Neuronal stem cell (in vitro differentiated cells): ENCODE results near the gene TPK1.

Source experiments
- DNase-seq: peaks from one replicate; pipeline ENCODE4 v3.0.0-alpha.2; 2013; ENCODE audit warnings: low spot score
- H2AFZ ChIP-seq: one replicate; pipeline ENCODE4 v1.6.1; 2013; ENCODE audit warnings: mild to moderate bottlenecking, low read length, inconsistent platforms
- H2AK5ac ChIP-seq: 2 replicates; pipeline ENCODE4 v1.6.1; 2013; ENCODE audit warnings: low read depth, mild to moderate bottlenecking, inconsistent platforms, low read length, moderate library complexity, mixed read lengths
- H2BK120ac ChIP-seq: 2 replicates; pipeline ENCODE4 v1.6.1; 2013; ENCODE audit warnings: low read depth, mild to moderate bottlenecking, inconsistent platforms, low read length, moderate library complexity, mixed read lengths
- H2BK12ac ChIP-seq: one replicate; pipeline ENCODE4 v1.6.1; 2013; ENCODE audit warnings: low read length, inconsistent platforms
- H2BK15ac ChIP-seq: 2 replicates; pipeline ENCODE4 v1.6.1; 2013; ENCODE audit warnings: mild to moderate bottlenecking, low read length, inconsistent platforms, mixed read lengths
- H2BK5ac ChIP-seq: one replicate; pipeline ENCODE4 v1.6.1; 2013; ENCODE audit warnings: inconsistent platforms, mild to moderate bottlenecking, low read length, moderate library complexity
- H3K14ac ChIP-seq: one replicate; pipeline ENCODE4 v1.6.1; 2013; ENCODE audit warnings: low read length, inconsistent platforms
- H3K18ac ChIP-seq: 2 replicates; pipeline ENCODE4 v1.6.1; 2013; ENCODE audit warnings: low read length, inconsistent platforms
- H3K23ac ChIP-seq: 2 replicates; pipeline ENCODE4 v1.6.1; 2013; ENCODE audit warnings: low read depth, mild to moderate bottlenecking, mixed read lengths, low read length, inconsistent platforms; ENCODE audit not compliant: poor library complexity
- H3K27ac ChIP-seq: replicated peaks from 3 replicates; pipeline ENCODE4 v1.5.1; 2013; ENCODE audit warnings: low read length, inconsistent platforms
- H3K27me3 ChIP-seq, 3 experiments: 2 replicates each; pipeline ENCODE4 v1.6.1; 2013; ENCODE audit warnings: low read length in 3 of 3, mild to moderate bottlenecking in 2 of 3, inconsistent platforms in 1 of 3, low read depth in 1 of 3, mixed read lengths in 1 of 3, moderate library complexity in 1 of 3; ENCODE audit not compliant: control insufficient read depth in 3 of 3, insufficient read depth in 3 of 3
- H3K36me3 ChIP-seq, 2 donors: replicated peaks in 1 of 2; 2 replicates each; pipeline ENCODE4 v1.6.1; 2013; ENCODE audit warnings: low read length in 2 of 2; ENCODE audit not compliant: control insufficient read depth in 2 of 2, insufficient read depth in 2 of 2
- H3K4ac ChIP-seq: 2 replicates; pipeline ENCODE4 v1.6.1; 2013; ENCODE audit warnings: inconsistent platforms, mild to moderate bottlenecking, low read length, moderate library complexity
- H3K4me1 ChIP-seq, 2 donors: 1 replicate in 1 of 2; 2 replicates in 1 of 2; pipeline ENCODE4 v1.6.1; 2013; ENCODE audit warnings: low read length in 2 of 2, low read depth in 1 of 2; ENCODE audit not compliant: control insufficient read depth in 2 of 2, insufficient read depth in 1 of 2
- H3K4me2 ChIP-seq: one replicate; pipeline ENCODE4 v1.6.1; 2013; ENCODE audit warnings: mild to moderate bottlenecking, low read length, inconsistent platforms; ENCODE audit not compliant: insufficient read depth, poor library complexity, severe bottlenecking
- H3K4me3 ChIP-seq, 2 donors: 2 replicates each; pipeline ENCODE4 v1.5.1; 2013; ENCODE audit warnings: low read length in 2 of 2, mild to moderate bottlenecking in 2 of 2, inconsistent platforms in 1 of 2, moderate library complexity in 1 of 2
- H3K79me1 ChIP-seq: one replicate; pipeline ENCODE4 v1.6.1; 2013; ENCODE audit warnings: low read depth, mild to moderate bottlenecking, inconsistent platforms, low read length, moderate library complexity
- H3K9ac ChIP-seq: one replicate; pipeline ENCODE4 v1.6.1; 2013; ENCODE audit warnings: mild to moderate bottlenecking, low read depth, low read length, inconsistent platforms; ENCODE audit not compliant: poor library complexity
- H3K9me3 ChIP-seq, 2 donors: replicated peaks in 1 of 2; 2 replicates each; pipeline versions ENCODE3 to v1.6.1; 2013; ENCODE audit warnings: low read length in 2 of 2, mild to moderate bottlenecking in 2 of 2, inconsistent platforms in 1 of 2, low read depth in 1 of 2, mixed read lengths in 1 of 2, moderate library complexity in 1 of 2; ENCODE audit not compliant: control insufficient read depth in 2 of 2, insufficient read depth in 1 of 2
- H4K8ac ChIP-seq: one replicate; pipeline ENCODE4 v1.6.1; 2013; ENCODE audit warnings: low read depth, mild to moderate bottlenecking, inconsistent platforms, low read length, moderate library complexity
- H4K91ac ChIP-seq: one replicate; pipeline ENCODE4 v1.6.1; 2013; ENCODE audit warnings: low read length, low read depth, mild to moderate bottlenecking, inconsistent platforms; ENCODE audit not compliant: poor library complexity
- WGBS, 2 donors: extraction: QIAGEN DNeasy Blood & Tissue Kit; methylation state at CpG; one replicate each; pipeline ENCODE4 v1.1.7; 2013; ENCODE audit warnings: missing lambda C conversion rate in 2 of 2, mixed read lengths in 1 of 2; ENCODE audit not compliant: insufficient read length in 2 of 2, insufficient replicate concordance in 1 of 2; ENCODE audit errors: extremely low coverage in 2 of 2; 5-methylcytosine and 5-hydroxymethylcytosine counted together

TPK1 gene

DNA sequence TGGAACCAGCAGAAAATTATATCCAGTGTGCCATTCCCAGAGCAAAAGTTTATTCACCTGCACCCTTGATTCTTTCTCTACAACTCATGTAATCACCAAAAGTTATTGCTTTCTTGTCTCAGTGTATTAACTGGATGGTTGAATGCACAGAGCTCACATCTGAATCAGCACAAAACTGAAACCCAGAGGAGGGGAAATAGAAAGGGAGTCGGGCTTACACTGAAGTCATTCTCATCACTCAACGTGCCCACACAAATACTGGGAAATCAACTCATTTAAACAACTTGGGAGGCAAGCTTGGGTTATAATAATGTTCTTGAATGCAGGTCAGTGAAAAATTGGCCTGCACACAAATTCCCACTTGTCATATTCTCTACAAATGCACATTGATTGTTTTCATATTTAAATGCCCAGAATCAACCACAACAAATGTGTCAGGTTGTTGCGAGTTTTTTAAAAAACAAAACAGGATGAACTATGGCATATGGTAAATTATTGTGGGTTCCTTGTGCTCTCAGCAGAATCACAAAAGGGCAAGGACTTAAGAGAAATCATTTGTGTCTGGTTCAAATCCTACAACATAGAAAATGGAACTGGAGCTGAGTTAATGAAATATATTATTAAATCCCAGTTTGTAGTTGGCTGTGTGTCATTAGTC lies 306.5 kb downstream of the TPK1 start:
- H2BK5ac ChIP-seq, result no peak overlapping the region
- H4K91ac ChIP-seq, result no peak overlapping the region
- DNase-seq, result no peak
- H3K23ac ChIP-seq, result no peak overlapping the region
- H4K8ac ChIP-seq, result no peak overlapping the region
- no peak overlapping the region for H2BK120ac ChIP-seq
- H2BK15ac ChIP-seq, result no peak overlapping the region
- H2BK12ac ChIP-seq, result no peak overlapping the region
- no peak overlapping the region for H3K27ac ChIP-seq
- H2AK5ac ChIP-seq, result no peak overlapping the region
- H3K18ac ChIP-seq, result no peak overlapping the region
- H2AFZ ChIP-seq, result no peak overlapping the region
- H3K4me2 ChIP-seq, result no peak overlapping the region
- H3K9me3 ChIP-seq, result no peaks in the 10 kb centered on the region
- H3K4ac ChIP-seq, result no peak overlapping the region
- H3K9ac ChIP-seq, result no peak overlapping the region
- no CpG with 5 or more reads among the region's 3 CpGs for WGBS, 2 donors
- H3K27me3 ChIP-seq, result no peaks in the 10 kb centered on the region
- no peaks in the 10 kb centered on the region for H3K36me3 ChIP-seq
- no peaks in the 10 kb centered on the region for H3K4me1 ChIP-seq
- no peak overlapping the region for H3K4me3 ChIP-seq
- H3K14ac ChIP-seq, result no peak overlapping the region
- no peaks in the 10 kb centered on the region for H3K79me1 ChIP-seq

DNA sequence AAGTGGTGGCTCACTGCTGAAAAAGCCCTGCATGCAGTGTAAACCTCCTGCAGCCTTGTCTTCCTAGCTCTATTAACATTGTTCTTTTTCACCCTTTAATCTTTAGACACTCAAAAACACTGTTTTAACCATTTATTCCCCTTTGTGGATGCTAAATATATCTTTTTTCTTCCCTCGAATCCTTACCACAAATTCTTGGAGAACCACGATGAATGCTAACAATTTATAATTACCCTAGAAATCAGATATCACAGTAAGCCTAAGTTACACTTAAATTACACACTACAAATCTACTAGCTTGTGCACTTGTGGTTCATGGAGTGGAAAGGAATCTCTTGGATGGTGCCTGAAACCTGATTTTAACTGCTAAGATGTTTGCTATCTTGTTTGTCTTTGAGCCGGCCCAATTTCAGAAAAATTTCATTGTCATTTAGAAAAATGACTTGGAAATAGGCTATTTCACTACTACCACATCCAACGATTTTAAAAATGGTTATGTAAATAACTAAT lies 307.3 kb downstream of the TPK1 start:
- H4K8ac ChIP-seq, result no peak overlapping the region
- no peak overlapping the region for H3K4ac ChIP-seq
- no peak overlapping the region for H3K14ac ChIP-seq
- H2BK120ac ChIP-seq, result no peak overlapping the region
- H3K36me3 ChIP-seq, result no peaks in the 10 kb centered on the region
- no peak overlapping the region for H2AFZ ChIP-seq
- no peak overlapping the region for H3K9ac ChIP-seq
- no peak overlapping the region for H4K91ac ChIP-seq
- H2AK5ac ChIP-seq, result no peak overlapping the region
- H3K79me1 ChIP-seq, result no peaks in the 10 kb centered on the region
- H3K9me3 ChIP-seq, result no peaks in the 10 kb centered on the region
- H3K27me3 ChIP-seq, result no peaks in the 10 kb centered on the region
- H2BK5ac ChIP-seq, result no peak overlapping the region
- no peak overlapping the region for H3K23ac ChIP-seq
- DNase-seq, result no peak
- no CpG with 5 or more reads among the region's 4 CpGs for whole genome bisulfite sequencing, 2 donors
- no peak overlapping the region for H3K18ac ChIP-seq
- H3K4me1 ChIP-seq, result no peaks in the 10 kb centered on the region
- no peak overlapping the region for H2BK15ac ChIP-seq
- no peak overlapping the region for H3K4me3 ChIP-seq
- H3K4me2 ChIP-seq, result no peak overlapping the region
- no peak overlapping the region for H3K27ac ChIP-seq
- H2BK12ac ChIP-seq, result no peak overlapping the region

GRCh38 chr7:144527051-144527471 lies 308.8 kb downstream of the TPK1 start:
- no peak overlapping the region for H3K4me2 ChIP-seq
- no peaks in the 10 kb centered on the region for H3K4me1 ChIP-seq
- H2BK5ac ChIP-seq, result no peak overlapping the region
- H3K18ac ChIP-seq, result no peak overlapping the region
- H3K14ac ChIP-seq, result no peak overlapping the region
- no peak overlapping the region for H3K4ac ChIP-seq
- H2BK15ac ChIP-seq, result no peak overlapping the region
- no peak overlapping the region for H3K27ac ChIP-seq
- H3K4me3 ChIP-seq, result no peak overlapping the region
- no peak overlapping the region for H2AFZ ChIP-seq
- H3K27me3 ChIP-seq, result no peaks in the 10 kb centered on the region
- H2AK5ac ChIP-seq, result no peak overlapping the region
- H4K8ac ChIP-seq, result no peak overlapping the region
- no peaks in the 10 kb centered on the region for H3K9me3 ChIP-seq
- no peak overlapping the region for H2BK120ac ChIP-seq
- H3K36me3 ChIP-seq, result no peaks in the 10 kb centered on the region
- WGBS, 2 donors, result no CpG with 5 or more reads among the region's 13 CpGs
- no peak overlapping the region for H2BK12ac ChIP-seq
- no peak overlapping the region for H3K23ac ChIP-seq
- no peak overlapping the region for H4K91ac ChIP-seq
- DNase-seq, result no peak
- no peak overlapping the region for H3K9ac ChIP-seq
- H3K79me1 ChIP-seq, result no peaks in the 10 kb centered on the region

DNA sequence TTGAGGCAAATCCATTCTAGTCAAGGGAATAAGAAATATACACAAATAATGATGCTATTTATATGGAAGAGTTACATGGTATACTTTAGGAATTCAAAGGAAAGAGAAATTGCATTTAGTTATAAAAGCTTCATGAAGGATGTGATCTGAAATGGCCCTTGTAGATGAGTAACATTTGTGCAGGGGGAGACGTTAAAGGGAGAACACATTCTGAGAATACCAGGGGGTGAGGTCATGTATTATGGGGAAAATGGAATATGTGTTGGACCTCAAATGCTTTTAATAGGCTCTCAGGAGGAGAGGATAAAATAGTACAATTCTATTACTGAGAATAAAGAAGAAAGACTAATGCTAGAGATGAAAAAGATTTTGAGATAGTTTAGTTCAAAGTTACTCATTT lies 309.9 kb downstream of the TPK1 start:
- H3K4me1 ChIP-seq, result no peaks in the 10 kb centered on the region
- H3K4me2 ChIP-seq, result no peak overlapping the region
- no peak overlapping the region for H2BK15ac ChIP-seq
- no peak overlapping the region for H3K18ac ChIP-seq
- H2AK5ac ChIP-seq, result no peak overlapping the region
- H2BK5ac ChIP-seq, result no peak overlapping the region
- H3K9ac ChIP-seq, result no peak overlapping the region
- DNase-seq, result no peak
- no peak overlapping the region for H3K4me3 ChIP-seq
- H2BK120ac ChIP-seq, result no peak overlapping the region
- no peak overlapping the region for H4K91ac ChIP-seq
- no peak overlapping the region for H2AFZ ChIP-seq
- H3K9me3 ChIP-seq, result no peaks in the 10 kb centered on the region
- no peak overlapping the region for H2BK12ac ChIP-seq
- no peak overlapping the region for H3K27ac ChIP-seq
- no peak overlapping the region for H3K14ac ChIP-seq
- no peak overlapping the region for H3K4ac ChIP-seq
- H3K79me1 ChIP-seq, result no peaks in the 10 kb centered on the region
- no CpG with 5 or more reads among the region's 1 CpG for WGBS, 2 donors
- no peaks in the 10 kb centered on the region for H3K36me3 ChIP-seq
- no peak overlapping the region for H3K23ac ChIP-seq
- no peak overlapping the region for H4K8ac ChIP-seq
- no peaks in the 10 kb centered on the region for H3K27me3 ChIP-seq
